A673 (cell line): ENCODE results near the gene APC.

Source experiments
- CTCF ChIP-seq: fragments of 300-800, 200-600 bp; sonication (generic); conservative IDR thresholded peaks from 2 replicates; pipeline ENCODE4 v1.5.1; 2017; ENCODE audit warnings: low read depth, mild to moderate bottlenecking, antibody characterized with exemption, low read length, moderate library complexity, mixed read lengths
- EZH2 ChIP-seq: fragments of 200-600 bp; sonication (generic); IDR thresholded peaks from 2 replicates; pipeline ENCODE4 v1.6.1; 2017; ENCODE audit warnings: borderline replicate concordance, low read depth, mild to moderate bottlenecking, mixed read lengths, antibody characterized with exemption, low read length; ENCODE audit not compliant: poor library complexity, severe bottlenecking

DNA sequence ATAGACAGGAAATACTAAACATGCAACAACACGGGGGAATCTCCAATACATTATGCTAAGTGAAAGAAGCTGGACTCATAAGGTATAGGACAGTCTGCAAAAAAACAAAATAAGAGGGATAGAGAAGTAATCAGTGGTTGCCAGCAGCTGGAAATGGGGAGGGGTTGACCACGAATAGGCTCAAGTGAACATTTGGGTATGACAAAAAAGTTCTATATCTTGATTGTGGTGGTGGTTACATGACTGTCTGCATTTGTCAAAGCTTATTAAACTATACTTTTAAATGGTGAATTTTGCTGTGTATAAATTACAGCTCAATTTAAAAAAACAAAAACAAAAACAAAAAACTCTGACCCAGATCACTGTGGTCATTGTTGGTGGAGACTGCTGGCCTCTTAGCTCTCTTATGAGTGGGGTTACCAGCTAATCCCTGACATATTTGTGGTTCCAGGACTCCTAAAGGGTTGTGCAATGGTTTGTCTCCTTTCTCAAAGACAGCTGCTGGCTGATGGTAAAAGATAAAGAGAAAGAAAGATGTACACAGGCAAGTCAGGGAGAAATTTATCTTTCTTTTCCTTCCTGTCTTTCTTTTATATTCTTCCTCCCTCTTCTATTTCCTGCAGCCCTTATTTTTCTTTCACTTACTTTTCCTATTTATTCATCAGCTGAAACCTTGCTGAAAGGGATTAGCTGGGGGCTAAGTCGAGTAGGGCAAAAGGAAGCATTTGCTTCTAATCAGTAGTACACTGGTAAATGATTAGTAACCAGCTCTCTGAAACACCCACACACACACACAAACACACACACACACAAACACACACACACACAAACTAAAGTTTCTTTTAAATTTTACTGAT, 42.6 kb upstream of the APC start:
- TF ChIP-seq CTCF, result no peak
- TF ChIP-seq EZH2, result no peak
